SHP77 (cell line): ENCODE data around the gene FAM107B.
"Not testable (repeated sequence)": the region's sequence is repeated elsewhere in the genome, so short reads cannot be mapped to it uniquely, and the experiment has no call there.

ENCODE experiments used
- DNase-seq, 2 experiments: peaks; one replicate each; lab custom pipeline; 2025; lab: John Stamatoyannopoulos, UW

Gene FAM107B

DNA sequence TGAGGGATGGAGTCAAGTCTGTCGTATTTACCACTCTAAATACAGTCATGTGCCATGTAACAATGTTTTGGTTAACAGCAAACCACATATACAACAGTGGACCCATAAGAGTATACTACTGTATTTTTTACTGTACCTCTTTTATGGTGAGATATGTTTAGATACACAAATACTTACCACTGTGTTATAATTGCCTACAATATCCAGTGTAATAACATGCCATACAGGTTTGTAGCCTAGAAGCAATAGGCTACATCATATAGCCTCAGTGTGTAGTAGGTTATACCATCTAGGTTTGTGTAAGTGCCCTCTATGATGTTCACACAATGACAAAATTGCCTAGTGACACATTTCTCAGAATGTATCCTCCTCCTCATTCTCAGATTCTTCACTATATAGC is 110.4 kb downstream of the FAM107B start:
- no peak for DNase-seq

DNA sequence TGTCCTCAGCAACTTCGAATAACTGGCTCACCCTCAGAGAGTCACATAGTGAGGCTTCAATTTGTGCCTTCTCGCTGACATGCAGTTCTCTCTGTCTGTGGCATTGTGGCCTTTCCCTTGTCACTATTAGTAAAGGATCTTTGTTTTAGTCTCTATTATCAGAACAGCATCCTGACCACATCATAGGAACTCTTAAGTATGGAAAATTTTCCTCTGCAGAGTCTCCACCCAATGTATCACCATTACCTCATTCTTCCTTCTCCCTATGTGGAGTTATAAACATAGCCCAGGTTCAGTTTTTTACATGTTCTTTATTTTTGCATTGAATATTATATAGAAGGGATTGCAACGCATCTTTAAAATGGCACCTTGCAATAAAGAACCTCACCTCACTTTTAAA is 112.9 kb downstream of the FAM107B start:
- DNase-seq = no peak

DNA sequence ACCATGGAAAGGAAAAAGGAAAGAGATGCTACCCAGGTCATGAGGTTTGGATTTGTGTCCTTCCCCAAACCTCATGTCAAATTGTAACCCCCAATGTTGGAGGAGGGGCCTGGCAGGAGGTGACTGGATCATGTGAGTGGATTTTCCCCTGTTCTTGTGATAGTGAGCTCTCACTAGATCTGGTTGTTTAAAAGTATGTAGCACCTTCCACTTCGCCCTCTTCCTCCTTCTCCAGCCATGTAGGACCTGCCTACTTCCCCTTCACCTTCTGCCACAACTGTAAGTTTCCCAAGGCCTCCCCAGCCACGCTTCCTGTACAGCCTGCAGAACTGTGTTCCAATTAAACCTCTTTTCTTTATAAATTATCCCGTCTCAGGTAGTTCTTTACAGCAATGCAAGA is 113.9 kb downstream of the FAM107B start:
- no peak for DNase-seq

DNA sequence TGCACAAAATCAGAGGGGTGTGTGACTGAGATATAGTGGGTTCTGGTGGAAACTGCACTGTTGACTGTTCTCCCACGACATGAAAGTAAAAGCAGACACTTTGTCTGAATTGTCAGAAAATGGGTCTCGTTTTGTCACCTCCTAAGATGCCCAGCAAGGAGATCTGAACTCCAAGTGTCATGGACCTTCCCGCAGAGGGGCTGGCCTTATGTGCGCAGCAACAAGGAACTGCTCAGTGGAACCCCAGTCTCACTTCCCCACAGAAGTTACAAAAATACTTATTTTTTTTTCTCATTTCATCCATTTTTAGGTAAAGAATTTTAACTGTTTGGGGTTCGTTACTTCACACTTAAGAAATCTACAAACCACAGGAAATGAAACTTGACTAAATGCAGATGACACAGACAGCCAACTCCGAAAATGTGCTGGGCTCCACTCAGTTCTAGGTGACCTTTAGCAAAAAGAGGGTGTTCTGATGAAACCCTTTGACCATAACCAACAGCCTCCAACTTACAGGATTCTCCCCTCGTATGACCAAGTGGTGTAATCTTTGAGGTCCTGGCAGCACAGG is 115.0 kb downstream of the FAM107B start:
- DNase-seq = no peak

DNA sequence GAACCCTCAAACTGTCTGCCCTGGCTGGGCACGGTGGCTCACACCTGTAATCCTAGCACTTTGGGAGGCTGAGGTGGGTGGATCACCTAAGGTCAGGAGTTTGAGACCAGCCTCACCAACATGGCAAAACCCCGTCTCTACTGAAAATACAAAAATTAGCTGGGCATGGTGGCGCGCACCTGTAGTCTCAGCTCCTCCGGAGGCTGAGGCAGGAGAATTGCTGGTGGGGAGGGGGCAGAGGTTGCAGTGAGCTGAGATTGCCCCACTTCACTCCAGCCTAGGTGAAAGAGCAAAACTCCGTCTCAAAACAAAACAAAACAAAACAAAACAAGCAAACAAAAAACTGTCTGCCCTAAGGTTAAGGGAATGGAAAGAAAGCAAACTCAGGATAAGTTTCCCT is 115.6 kb downstream of the FAM107B start:
- not testable (repeated sequence) for DNase-seq

DNA sequence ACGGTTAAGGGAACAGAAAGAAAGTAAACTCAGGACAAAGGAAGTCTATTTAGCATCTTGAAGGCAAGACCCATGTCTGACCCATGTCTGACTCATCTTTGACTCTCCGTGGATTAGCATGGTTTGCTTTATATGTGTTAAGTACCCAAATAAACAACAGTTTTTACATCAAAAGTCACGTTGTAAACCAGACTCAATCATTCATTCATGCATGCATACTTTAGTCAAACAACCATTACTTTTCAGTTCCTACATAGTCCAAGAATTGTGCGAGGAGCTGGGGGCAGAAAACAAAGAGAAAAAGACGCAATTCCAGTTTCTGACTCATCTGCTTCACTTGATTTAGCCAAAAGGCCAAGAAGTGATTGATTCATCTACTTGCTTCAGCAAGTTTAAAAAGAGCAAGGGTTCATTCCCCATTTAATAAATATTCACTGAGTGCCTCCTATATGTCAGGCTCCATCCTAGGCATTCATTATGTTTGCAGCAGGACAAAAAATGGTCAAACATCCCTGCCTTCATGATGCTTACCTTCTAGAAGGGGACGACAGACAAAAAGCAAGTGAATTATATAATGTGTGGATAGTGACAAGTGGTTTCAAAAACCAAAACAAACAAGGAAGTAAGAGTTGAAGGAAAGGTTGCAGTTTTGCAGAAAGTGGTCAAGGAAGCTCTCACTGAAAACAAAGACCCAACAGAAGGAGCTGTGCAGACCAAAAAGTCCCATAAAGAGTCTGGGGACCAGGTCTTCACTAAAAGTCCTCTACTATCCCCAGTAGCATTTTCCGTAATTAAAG is 116.2 kb downstream of the FAM107B start:
- no peak for DNase-seq

DNA sequence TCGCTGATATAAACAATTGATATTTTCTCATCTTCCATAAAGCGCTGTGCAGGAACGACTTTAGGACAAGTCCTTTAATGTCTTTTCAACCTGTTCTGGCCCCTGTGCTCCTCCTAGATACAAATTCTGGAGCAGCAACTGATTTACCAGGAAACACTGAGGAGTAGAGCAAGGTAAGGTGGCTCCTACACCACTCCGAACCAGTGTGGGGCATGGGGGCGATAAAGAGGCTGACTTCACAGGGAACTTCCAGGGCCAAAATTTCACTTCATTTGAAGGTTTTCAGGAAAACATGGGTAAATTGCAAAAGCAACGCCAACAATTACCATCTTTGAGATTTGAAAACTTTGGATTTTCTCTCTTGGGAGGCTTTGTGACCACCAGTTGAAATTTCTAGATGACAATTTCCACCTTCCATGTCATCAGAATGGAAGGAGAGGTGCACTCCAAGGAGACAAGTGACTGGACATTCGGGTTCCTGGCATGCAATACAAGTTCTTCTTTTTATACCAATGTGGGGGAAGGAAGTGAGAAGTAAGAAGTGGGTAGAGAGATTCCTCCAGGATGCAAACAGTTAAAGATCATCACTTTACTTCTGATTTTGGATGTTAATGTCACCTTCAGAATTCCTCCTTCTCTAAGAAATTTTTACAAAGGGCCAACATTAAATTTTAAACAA is 118.5 kb downstream of the FAM107B start:
- no peak for DNase-seq

DNA sequence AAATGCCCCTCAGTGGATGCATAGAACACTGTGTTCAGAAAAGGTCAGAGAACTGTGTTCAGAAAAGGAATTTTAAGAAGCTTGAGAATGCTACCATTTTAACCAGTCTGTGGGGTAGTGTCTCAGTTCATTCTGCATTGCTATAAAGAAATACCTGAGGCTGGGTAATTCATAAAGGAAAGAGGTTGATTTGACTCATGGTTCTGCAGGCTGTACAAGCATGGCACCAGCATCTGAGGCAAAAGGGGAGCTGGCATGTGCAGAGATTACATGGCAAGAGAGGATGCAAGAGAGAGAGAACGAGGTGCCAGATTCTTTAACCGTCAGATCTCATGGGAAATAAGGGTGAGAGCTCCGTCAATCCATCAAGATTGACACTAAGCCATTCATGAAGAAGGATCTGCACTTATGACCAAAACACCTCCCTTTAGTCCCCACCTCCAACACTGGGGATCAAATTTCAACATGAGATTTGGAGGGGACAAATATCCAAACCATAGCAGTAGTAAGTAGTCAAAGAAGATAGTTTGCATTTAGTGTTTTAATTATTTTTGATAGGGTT is 119.8 kb downstream of the FAM107B start:
- no peak for DNase-seq

DNA sequence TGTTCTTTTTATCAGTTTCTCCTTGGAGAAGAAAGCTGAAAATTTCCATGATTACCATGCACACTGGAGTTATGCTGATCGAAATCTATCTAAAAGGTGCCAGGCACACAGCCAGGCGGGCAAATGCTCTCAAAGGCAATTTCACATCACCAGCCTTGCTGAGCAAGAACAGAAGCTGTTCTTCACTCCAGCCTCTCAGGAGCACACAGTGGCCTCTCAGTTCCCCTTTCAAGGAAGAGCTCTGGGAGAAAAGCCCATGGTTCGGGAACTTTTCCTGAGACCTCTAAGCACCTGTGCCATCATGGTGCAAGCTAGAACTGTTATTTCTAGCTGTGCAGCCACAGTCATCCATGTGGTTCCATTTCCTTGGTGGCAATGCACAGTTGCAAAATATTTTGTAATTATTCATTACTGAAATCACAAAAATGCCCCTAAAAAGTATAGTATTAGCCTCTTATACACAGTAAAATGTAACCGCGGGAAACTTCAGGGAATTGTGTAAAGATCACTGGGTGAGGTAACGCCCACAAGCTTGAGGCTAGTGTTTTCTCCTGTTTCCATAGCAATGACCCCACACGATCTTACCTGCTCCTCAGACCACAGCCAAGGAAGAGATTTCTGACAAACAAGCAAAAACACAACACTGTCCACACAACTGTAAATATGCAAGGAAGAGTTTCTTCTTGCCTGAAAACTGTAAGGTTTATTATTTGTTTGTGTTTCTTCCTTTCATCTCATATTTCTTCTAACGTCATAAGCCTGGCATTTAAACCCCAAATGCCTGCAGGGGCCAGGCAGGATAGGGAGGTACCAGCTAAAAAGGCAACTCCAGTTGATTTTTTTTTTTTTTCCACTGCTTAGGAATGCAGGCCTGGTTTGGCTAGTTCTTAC is 121.2 kb downstream of the FAM107B start:
- DNase-seq = no peak

DNA sequence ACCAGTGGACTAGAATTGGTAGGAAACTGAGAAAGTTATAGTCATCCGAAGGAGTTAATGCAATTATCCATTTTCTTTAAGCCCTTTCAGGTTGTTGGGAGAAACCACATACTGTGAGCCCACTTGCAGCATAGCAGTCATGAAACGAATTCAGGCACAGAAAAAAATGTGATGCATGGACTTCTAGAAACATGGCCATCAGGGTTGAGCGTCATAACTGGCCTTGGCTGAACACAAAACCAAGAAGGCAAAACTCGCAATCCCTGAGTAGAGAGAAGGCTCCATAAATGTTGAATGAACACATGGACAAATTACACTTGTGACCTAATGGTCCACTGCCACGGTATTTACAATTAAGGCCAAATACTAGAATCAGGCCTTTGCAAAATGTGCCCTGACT is 121.9 kb downstream of the FAM107B start:
- no peak for DNase-seq

DNA sequence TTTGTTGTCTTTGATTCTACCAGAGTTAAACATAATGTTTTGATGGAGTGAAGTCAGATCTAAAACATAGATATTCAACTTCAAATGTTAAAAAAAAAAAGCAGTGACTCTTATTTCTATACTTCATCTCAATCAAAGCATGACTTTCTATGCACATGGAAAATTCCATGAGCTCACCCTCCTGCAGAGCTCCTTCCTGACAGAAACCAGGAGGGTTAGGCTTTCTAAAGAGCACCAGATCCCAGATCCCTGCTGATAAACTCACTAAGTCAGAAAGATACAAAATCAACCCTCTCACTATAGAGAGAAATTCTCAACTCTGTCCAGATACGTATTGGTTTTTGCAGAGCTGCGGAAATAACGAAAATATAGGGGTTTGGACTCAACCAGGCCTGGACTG is 122.6 kb downstream of the FAM107B start:
- DNase-seq = no peak

DNA sequence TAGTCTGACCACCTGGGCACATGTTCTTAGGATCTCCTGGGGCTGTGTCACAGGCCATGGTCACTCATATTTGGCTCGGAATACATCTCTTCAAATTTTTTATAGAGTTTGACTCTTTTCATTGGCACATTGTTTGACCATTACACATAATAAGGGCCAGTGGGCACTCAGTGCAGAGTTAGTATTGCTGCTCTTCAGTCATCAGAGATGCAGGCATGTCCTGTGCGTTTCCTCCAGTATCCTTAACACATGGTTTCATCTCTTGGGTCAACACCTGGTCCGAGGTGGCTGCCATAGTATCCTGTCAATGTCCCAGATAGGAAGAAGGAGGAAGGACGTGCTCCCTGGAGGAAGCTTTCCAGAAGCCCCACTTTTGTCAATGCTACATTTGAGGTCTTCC is 125.0 kb downstream of the FAM107B start:
- DNase-seq = no peak

DNA sequence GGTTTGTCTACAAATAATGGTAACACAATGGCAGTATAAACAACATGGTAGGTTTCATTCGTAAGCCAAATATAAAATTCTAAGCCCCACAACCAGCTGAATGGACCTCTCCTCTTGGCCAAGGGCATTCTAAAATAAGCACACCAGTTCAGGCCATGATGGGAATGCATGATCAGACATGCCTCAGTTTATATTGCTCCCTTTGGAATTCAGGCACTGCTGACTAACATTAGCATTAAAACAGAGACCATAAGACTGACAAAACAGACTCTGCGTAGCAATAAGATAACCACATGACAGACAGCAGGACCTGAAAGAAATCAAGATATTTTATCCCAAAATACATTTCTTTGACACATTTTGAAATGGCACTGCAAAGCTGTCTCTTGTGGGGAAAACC is 125.8 kb downstream of the FAM107B start:
- no peak for DNase-seq

DNA sequence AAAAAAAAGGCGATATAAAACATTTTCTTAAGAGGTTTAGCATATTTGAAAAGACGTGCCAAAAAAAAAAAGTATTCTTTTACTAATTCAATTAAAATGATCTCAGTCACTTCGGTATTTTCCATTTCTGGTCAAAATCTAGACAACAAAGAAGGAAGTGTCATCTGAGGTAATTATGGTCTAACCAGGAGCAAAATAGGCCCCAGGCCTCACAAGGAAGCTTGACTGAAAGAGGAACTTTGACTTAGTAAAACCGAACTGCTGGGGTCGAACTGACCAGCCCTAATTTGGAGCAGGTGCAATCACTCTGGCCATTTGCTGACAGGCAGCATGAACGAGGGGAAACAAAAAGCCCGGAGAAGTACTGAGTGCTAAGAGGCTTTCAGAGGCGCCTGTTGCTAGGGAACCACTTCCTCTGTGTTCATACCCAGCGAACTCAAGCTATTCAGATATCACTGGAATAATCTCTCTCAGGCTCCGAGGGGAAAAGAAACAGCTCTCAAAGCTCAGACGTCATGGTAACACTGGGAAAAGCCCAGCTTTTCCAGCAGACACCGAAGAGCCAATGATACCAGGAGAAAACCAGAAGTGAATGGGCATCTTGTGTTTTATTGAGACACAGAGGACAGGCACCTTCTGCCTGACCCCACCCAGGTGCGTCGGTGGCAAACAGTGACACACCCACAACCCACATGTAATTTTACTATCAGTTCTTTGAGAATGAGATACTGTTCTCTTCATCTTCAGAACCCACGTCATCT is 126.5 kb downstream of the FAM107B start:
- peak; percentile 19 to 45 for DNase-seq

DNA sequence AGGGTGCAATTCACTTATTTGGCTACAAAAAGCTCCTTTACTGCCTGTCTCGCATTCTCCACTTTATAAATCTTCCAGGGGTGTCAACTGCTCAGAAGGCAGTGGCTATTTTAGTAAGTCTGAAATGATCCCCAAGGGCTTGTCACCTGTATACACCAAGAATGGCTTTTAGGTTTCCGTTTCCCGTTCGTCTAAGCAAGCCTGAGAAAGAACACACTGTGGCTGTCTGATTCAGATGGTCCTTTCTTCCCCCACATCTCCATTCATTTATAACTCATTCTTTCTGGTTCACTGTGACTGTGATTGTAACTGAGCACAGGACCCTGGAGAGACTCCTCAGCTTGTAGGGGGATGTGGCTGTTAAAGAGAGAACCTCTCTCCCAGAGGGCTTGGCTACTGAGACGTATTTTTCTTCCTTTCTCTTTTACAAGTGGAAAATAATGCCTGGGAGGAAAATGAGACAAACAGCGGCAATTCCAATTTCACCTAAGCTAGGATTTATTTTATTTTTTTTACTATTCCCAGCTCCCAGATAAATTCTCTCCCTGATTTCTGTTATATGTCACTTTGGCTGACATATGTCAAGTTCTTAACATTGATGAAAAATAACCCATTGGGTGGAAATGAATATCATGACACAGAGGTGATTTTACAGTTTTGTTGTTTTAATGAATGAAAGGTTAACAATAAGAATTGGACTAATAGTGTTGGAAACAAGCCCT is 129.3 kb downstream of the FAM107B start:
- no peak for DNase-seq

DNA sequence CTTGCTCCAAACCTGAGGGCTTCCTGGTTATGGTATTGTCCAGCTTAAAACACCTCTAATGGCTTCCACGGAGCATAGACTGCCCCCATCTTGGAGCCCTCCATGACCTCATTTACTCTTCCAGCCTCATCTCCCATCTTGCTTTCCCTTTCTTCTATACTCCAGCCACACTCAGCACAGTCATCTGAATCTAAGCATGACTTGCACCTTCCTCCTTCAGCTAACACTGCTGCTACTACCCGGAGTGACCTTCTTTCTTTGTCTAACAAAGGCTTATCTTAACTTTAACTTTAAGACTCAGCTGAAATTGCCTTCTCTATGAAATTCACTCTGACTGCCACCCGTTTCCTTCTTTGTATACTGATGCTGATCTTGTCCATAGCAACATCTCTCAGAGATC is 135.1 kb downstream of the FAM107B start:
- DNase-seq = no peak

DNA sequence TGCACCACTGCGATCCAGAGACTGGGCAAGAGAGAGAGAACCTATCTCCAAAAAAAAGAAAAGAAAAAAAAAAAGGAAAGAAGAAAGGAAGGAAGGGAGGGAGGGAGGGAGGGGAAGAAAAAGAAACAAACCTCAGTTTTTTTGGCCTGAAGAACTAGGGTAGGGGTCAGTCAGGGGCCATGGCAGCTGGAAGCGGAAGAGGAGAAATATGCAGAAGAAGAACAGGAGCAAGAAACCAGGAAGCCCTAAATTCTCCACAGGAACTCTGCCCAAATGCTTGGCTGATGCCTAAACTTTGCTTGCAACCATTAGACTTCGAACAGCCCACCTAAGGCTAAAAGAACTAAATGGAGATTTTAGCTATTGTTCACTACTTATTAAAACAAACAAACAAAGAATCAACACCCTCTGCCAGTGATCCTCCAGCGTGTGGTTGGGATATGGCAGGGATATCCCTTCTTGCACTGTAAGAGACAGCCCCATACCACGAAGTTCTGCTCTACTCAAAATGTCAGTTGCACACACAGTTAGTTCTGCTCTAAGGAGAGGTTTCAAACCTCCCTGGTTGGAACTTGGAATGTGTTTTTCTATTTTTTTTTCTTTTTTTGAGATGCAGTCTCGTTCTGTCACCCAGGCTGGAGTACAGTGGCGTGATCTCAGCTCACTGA is 139.5 kb downstream of the FAM107B start:
- DNase-seq = no peak

DNA sequence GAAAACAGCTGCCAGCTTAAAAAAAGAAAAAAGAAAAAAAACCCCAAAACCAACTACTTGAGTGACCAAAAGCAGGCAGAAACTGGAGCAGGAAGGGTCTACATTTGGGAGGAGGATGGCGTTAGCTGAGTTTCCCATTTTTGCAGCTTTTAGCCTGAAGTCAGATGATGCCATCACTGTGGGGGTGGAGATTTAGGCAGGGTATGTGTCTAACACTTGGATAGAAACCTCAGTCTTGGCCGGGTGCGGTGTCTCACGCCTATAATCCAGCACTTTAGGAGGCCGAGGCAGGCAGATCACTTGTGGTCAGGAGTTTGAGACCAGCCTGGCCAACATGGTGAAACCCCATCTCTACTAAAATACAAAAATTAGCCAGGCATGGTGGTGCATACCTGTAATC is 140.1 kb downstream of the FAM107B start:
- DNase-seq = not testable (repeated sequence)

DNA sequence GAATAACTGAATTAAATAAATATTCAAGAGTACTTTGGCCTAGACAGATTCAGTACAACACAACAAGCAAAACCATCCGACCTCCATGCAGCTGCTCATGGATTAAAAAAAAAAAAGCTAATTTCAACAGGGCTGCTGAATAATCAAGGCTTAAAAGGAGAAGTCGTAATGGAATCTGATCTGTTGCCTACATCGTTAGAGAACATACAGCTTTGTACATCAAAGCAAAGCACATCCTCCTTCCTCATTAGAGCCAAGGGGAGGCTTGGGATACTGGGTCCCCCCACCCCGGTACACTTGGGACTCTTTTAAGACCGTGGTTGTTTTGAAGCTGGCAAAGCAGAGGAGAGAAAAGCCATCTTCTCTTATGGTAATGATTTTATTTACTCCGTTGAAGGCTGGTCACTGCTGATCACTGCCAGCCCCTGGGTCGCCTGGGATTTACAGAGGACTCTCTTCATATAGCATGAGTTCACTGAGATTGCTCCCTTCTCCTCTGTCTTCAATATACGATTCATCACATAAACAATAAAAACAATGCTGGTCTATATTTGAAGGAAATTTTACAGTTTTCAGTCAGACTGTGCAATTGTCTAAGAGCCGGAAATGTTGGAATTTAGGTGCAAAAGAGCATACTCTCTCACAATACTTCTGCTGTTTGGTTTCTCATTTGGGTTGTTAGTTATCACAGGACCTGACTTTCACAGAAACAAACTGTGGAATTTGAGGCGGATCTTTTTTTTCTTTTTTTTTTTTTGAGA is 148.8 kb downstream of the FAM107B start:
- no peak for DNase-seq
